Trophoblast cell (in vitro differentiated cells and primary cell): ENCODE data around the gene MAGI2.
A peak's percentile ranks its signal among the peaks of the same experiment; 100 is the strongest.

Source experiments
- DNase-seq, 2 donors: peaks; one replicate each; pipeline ENCODE4 v3.0.0-alpha.2; 2016
- H2AFZ ChIP-seq: 2 replicates; pipeline ENCODE4 v1.6.1; 2013; ENCODE audit warnings: low read length, moderate library complexity, mild to moderate bottlenecking; ENCODE audit not compliant: insufficient read depth, poor library complexity
- H2AK5ac ChIP-seq: 2 replicates; pipeline ENCODE4 v1.6.1; 2013; ENCODE audit warnings: mild to moderate bottlenecking, low read length
- H2BK120ac ChIP-seq: 2 replicates; pipeline ENCODE4 v1.6.1; 2013; ENCODE audit warnings: low read length, mild to moderate bottlenecking, moderate library complexity; ENCODE audit not compliant: insufficient read depth, poor library complexity
- H2BK12ac ChIP-seq: 2 replicates; pipeline ENCODE4 v1.6.1; 2013; ENCODE audit warnings: mild to moderate bottlenecking, low read length, moderate library complexity
- H2BK5ac ChIP-seq: 2 replicates; pipeline ENCODE4 v1.6.1; 2013; ENCODE audit warnings: low read length, low read depth, moderate library complexity, mild to moderate bottlenecking; ENCODE audit not compliant: poor library complexity
- H3K14ac ChIP-seq: 2 replicates; pipeline ENCODE4 v1.6.1; 2013; ENCODE audit warnings: mild to moderate bottlenecking, low read length
- H3K18ac ChIP-seq: 2 replicates; pipeline ENCODE4 v1.6.1; 2013; ENCODE audit warnings: mild to moderate bottlenecking, low read length
- H3K23ac ChIP-seq: 2 replicates; pipeline ENCODE4 v1.6.1; 2013; ENCODE audit warnings: low read length
- H3K27ac ChIP-seq: 2 replicates; pipeline ENCODE4 v1.5.1; 2013; ENCODE audit warnings: low read depth, mild to moderate bottlenecking, inconsistent platforms, low read length, moderate library complexity
- H3K27me3 ChIP-seq: 2 replicates; pipeline ENCODE4 v1.6.1; 2013; ENCODE audit warnings: inconsistent platforms, mild to moderate bottlenecking, low read length, moderate library complexity; ENCODE audit not compliant: insufficient read depth
- H3K36me3 ChIP-seq, 2 experiments: 1 replicate in 1 of 2; 2 replicates in 1 of 2; pipeline ENCODE4 v1.6.1; 2013; ENCODE audit warnings: low read length in 2 of 2, mild to moderate bottlenecking in 2 of 2, moderate library complexity in 1 of 2; ENCODE audit not compliant: insufficient read depth in 2 of 2, control insufficient read depth in 1 of 2
- H3K4ac ChIP-seq: 2 replicates; pipeline ENCODE4 v1.6.1; 2013; ENCODE audit warnings: low read depth, mild to moderate bottlenecking, low read length, moderate library complexity
- H3K4me1 ChIP-seq, 2 experiments: 1 replicate in 1 of 2; 2 replicates in 1 of 2; pipeline ENCODE4 v1.6.1; 2013; ENCODE audit warnings: low read length in 2 of 2, mild to moderate bottlenecking in 2 of 2, moderate library complexity in 1 of 2; ENCODE audit not compliant: insufficient read depth in 2 of 2, control insufficient read depth in 1 of 2
- H3K4me2 ChIP-seq: 2 replicates; pipeline ENCODE4 v1.6.1; 2013; ENCODE audit warnings: inconsistent platforms, mild to moderate bottlenecking, low read length, moderate library complexity
- H3K4me3 ChIP-seq: 2 replicates; pipeline ENCODE4 v1.5.1; 2013; ENCODE audit warnings: mild to moderate bottlenecking, low read depth, low read length, inconsistent platforms
- H3K79me1 ChIP-seq: one replicate; pipeline ENCODE4 v1.6.1; 2013; ENCODE audit warnings: low read length
- H3K79me2 ChIP-seq: 2 replicates; pipeline ENCODE4 v1.6.1; 2013; ENCODE audit warnings: low read length, mild to moderate bottlenecking; ENCODE audit not compliant: control insufficient read depth, insufficient read depth, poor library complexity
- H3K9ac ChIP-seq: 2 replicates; pipeline ENCODE4 v1.6.1; 2013; ENCODE audit warnings: mild to moderate bottlenecking, low read length
- H3K9me3 ChIP-seq: 2 replicates; pipeline ENCODE4 v1.6.1; 2013; ENCODE audit warnings: low read depth, mild to moderate bottlenecking, control low read depth, inconsistent platforms, low read length; ENCODE audit not compliant: insufficient read depth
- H4K12ac ChIP-seq: 2 replicates; pipeline ENCODE4 v1.6.1; 2013; ENCODE audit warnings: low read depth, mild to moderate bottlenecking, low read length, moderate library complexity
- H4K8ac ChIP-seq: 2 replicates; pipeline ENCODE4 v1.6.1; 2013; ENCODE audit warnings: low read depth, mild to moderate bottlenecking, low read length, moderate library complexity
- H4K91ac ChIP-seq: one replicate; pipeline ENCODE4 v1.6.1; 2013; ENCODE audit warnings: low read depth, mild to moderate bottlenecking, low read length, moderate library complexity
- WGBS: extraction: QIAGEN DNeasy Blood & Tissue Kit; methylation state at CpG from one replicate; pipeline ENCODE4 v1.1.7; 2013; ENCODE audit warnings: missing lambda C conversion rate; ENCODE audit not compliant: insufficient read length, insufficient coverage; ENCODE audit errors: extremely low coverage; 5-methylcytosine and 5-hydroxymethylcytosine counted together

Gene MAGI2

GRCh38 chr7:78703391-78703790 is 750.1 kb downstream of the MAGI2 start:
- H3K4ac ChIP-seq: no peak overlapping the region
- H4K8ac ChIP-seq: no peak overlapping the region
- H2AK5ac ChIP-seq: no peak overlapping the region
- no peaks in the 10 kb centered on the region for H3K4me1 ChIP-seq
- WGBS: no CpG with 5 or more reads among the region's 2 CpGs
- no peaks in the 10 kb centered on the region for H3K79me2 ChIP-seq
- no peak for DNase-seq
- H3K23ac ChIP-seq: no peak overlapping the region
- H4K91ac ChIP-seq: no peak overlapping the region
- H2BK120ac ChIP-seq: no peak overlapping the region
- no peak overlapping the region for H3K4me2 ChIP-seq
- H3K18ac ChIP-seq: no peak overlapping the region
- no peak overlapping the region for H3K27ac ChIP-seq
- no peak overlapping the region for H2BK5ac ChIP-seq
- H3K36me3 ChIP-seq: no peaks in the 10 kb centered on the region
- no peak overlapping the region for H2BK12ac ChIP-seq
- H3K9ac ChIP-seq: no peak overlapping the region
- H3K4me3 ChIP-seq: no peak overlapping the region
- H2AFZ ChIP-seq: no peak overlapping the region
- no peaks in the 10 kb centered on the region for H3K27me3 ChIP-seq
- H3K14ac ChIP-seq: no peak overlapping the region
- no peaks in the 10 kb centered on the region for H3K79me1 ChIP-seq
- H3K9me3 ChIP-seq: no peaks in the 10 kb centered on the region
- H4K12ac ChIP-seq: no peak overlapping the region

GRCh38 chr7:78702770-78703169 is 750.7 kb downstream of the MAGI2 start:
- Histone ChIP-seq H3K4ac (no peak overlapping the region), H3K9me3 (no peaks in the 10 kb centered on the region), H3K27me3 (no peaks in the 10 kb centered on the region), H4K8ac (no peak overlapping the region), H2BK5ac (no peak overlapping the region), H3K79me2 (no peaks in the 10 kb centered on the region), H4K12ac (no peak overlapping the region), H2AFZ (no peak overlapping the region), H3K27ac (no peak overlapping the region), H2BK12ac (no peak overlapping the region), H4K91ac (no peak overlapping the region), H3K23ac (no peak overlapping the region), H3K4me1 (no peaks in the 10 kb centered on the region), H3K4me3 (no peak overlapping the region), H3K9ac (no peak overlapping the region), H3K36me3 (no peaks in the 10 kb centered on the region), H2AK5ac (no peak overlapping the region), H3K18ac (no peak overlapping the region), H2BK120ac (no peak overlapping the region), H3K14ac (no peak overlapping the region), H3K79me1 (no peaks in the 10 kb centered on the region), H3K4me2 (no peak overlapping the region)
- peak in 1 of 2 donors; percentile 49 for DNase-seq

- Histone ChIP-seq H4K91ac (no peak overlapping the region), H3K23ac (no peak overlapping the region), H3K27ac (no peak overlapping the region), H4K12ac (no peak overlapping the region), H3K9ac (no peak overlapping the region), H4K8ac (no peak overlapping the region), H3K4ac (no peak overlapping the region), H3K14ac (no peak overlapping the region), H3K27me3 (no peaks in the 10 kb centered on the region), H3K4me2 (no peak overlapping the region), H3K79me1 (no peaks in the 10 kb centered on the region), H2AK5ac (no peak overlapping the region), H3K4me1 (no peaks in the 10 kb centered on the region), H2AFZ (no peak overlapping the region), H3K18ac (no peak overlapping the region), H2BK120ac (no peak overlapping the region), H3K4me3 (no peak overlapping the region), H3K79me2 (no peaks in the 10 kb centered on the region), H3K36me3 (no peaks in the 10 kb centered on the region), H2BK5ac (no peak overlapping the region), H3K9me3 (no peaks in the 10 kb centered on the region), H2BK12ac (no peak overlapping the region)
- DNase-seq: no peak
Observed at GRCh38 chr7:78695826-78696225, 757.6 kb downstream of the MAGI2 start.

GRCh38 chr7:78691584-78691983 is 761.9 kb downstream of the MAGI2 start:
- Histone ChIP-seq H4K91ac (no peak overlapping the region), H3K23ac (no peak overlapping the region), H3K27ac (no peak overlapping the region), H3K27me3 (no peaks in the 10 kb centered on the region), H2BK120ac (no peak overlapping the region), H3K4ac (no peak overlapping the region), H3K36me3 (no peaks in the 10 kb centered on the region), H2AFZ (no peak overlapping the region), H2BK5ac (no peak overlapping the region), H4K8ac (no peak overlapping the region), H3K79me1 (no peaks in the 10 kb centered on the region), H3K4me3 (no peak overlapping the region), H2BK12ac (no peak overlapping the region), H3K4me2 (no peak overlapping the region), H3K9ac (no peak overlapping the region), H3K18ac (no peak overlapping the region), H3K4me1 (no peaks in the 10 kb centered on the region), H3K14ac (no peak overlapping the region), H3K79me2 (no peaks in the 10 kb centered on the region), H3K9me3 (no peaks in the 10 kb centered on the region), H2AK5ac (no peak overlapping the region), H4K12ac (no peak overlapping the region)
- no CpG with 5 or more reads among the region's 3 CpGs for WGBS
- no peak for DNase-seq

GRCh38 chr7:78690174-78690573 is 763.3 kb downstream of the MAGI2 start:
- DNase-seq: peak; percentile 54 to 84
- no CpG with 5 or more reads among the region's 4 CpGs for WGBS
- no peak overlapping the region for H3K18ac ChIP-seq

More at GRCh38 chr7:78690174-78690573, 763.3 kb downstream of the MAGI2 start:
- Histone ChIP-seq H3K4me3 (no peak overlapping the region), H4K91ac (no peak overlapping the region), H2BK5ac (no peak overlapping the region), H3K27ac (no peak overlapping the region), H3K14ac (no peak overlapping the region), H4K12ac (no peak overlapping the region), H2BK12ac (no peak overlapping the region), H3K4ac (no peak overlapping the region), H2BK120ac (no peak overlapping the region), H3K27me3 (no peaks in the 10 kb centered on the region), H3K9ac (no peak overlapping the region), H3K9me3 (no peaks in the 10 kb centered on the region), H3K4me1 (peaks cover 0 to 2% of the 10 kb centered on the region in 2 experiments), H4K8ac (no peak overlapping the region), H3K36me3 (no peaks in the 10 kb centered on the region), H3K79me1 (peaks cover 1% of the 10 kb centered on the region), H3K23ac (no peak overlapping the region), H3K4me2 (no peak overlapping the region), H2AK5ac (no peak overlapping the region), H2AFZ (no peak overlapping the region), H3K79me2 (no peaks in the 10 kb centered on the region)
